Lung (tissue), 12 donors: ENCODE results near the gene XBP1. TPM values are rescaled to one million over a fixed set of nuclear protein-coding genes. Genes with fewer than 3 reads are reported as not detected.

Experiments used
- ATAC-seq: fragments of 200-7000 bp; cut with Tn5 transposase; one replicate; pipeline ENCODE4 v1.9.1; 2020; ENCODE audit warnings: moderate number of reproducible peaks; ENCODE audit not compliant: insufficient read depth, low FRiP score
- DNase-seq, 3 donors: peaks; one replicate each; pipeline ENCODE4 v3.0.0-alpha.2; 2013 to 2017
- H3K27ac ChIP-seq, 2 donors: one replicate each; pipeline ENCODE4 v1.5.1; 2013; ENCODE audit warnings: mild to moderate bottlenecking in 2 of 2, moderate library complexity in 2 of 2, control low read depth in 1 of 2, inconsistent platforms in 1 of 2, low read depth in 1 of 2, low read length in 1 of 2
- H3K27me3 ChIP-seq, 3 donors: one replicate each; pipeline ENCODE4 v1.5.1; 2013; ENCODE audit warnings: low read length in 2 of 3; ENCODE audit not compliant: control insufficient read depth in 3 of 3, insufficient read depth in 3 of 3
- H3K36me3 ChIP-seq, 4 donors: one replicate each; pipeline ENCODE4 v1.5.1; 2013; ENCODE audit warnings: low read length in 4 of 4, mild to moderate bottlenecking in 1 of 4, moderate library complexity in 1 of 4; ENCODE audit not compliant: control insufficient read depth in 4 of 4, insufficient read depth in 4 of 4
- H3K4me1 ChIP-seq, 5 donors: one replicate each; pipeline ENCODE4 v1.5.1; 2013; ENCODE audit warnings: low read length in 5 of 5, mild to moderate bottlenecking in 2 of 5, moderate library complexity in 1 of 5; ENCODE audit not compliant: control insufficient read depth in 5 of 5, insufficient read depth in 5 of 5
- H3K4me3 ChIP-seq: one replicate; pipeline ENCODE4 v1.5.1; 2013; ENCODE audit warnings: mild to moderate bottlenecking, control low read depth, moderate library complexity
- H3K9ac ChIP-seq, 2 donors: one replicate each; pipeline ENCODE4 v1.5.1; 2013; ENCODE audit warnings: low read length in 2 of 2, control low read depth in 1 of 2; ENCODE audit not compliant: insufficient read depth in 1 of 2
- H3K9me3 ChIP-seq, 4 donors: one replicate each; pipeline ENCODE4 v1.5.1; 2013; ENCODE audit warnings: low read length in 3 of 4, mild to moderate bottlenecking in 1 of 4, moderate library complexity in 1 of 4; ENCODE audit not compliant: control insufficient read depth in 4 of 4, insufficient read depth in 3 of 4
- WGBS, 2 donors: extraction: QIAGEN DNeasy Blood & Tissue Kit; methylation state at CpG; one replicate each; pipeline ENCODE4 v1.1.7; 2013; 5-methylcytosine and 5-hydroxymethylcytosine counted together
- polyA plus RNA-seq, 2 donors: library from polyadenylated mRNA; stranded (reverse); fragments of 200-250 nt; gene quantifications; one replicate each; pipeline ENCODE4 v1.2.1, GENCODE V29; 2013
- total RNA-seq, 2 donors: library from RNA; depleted of rRNA in 1 of 2; stranded (reverse); fragments of >200 nt in 1 of 2; gene quantifications; one replicate each; pipeline ENCODE4 v1.2.1, GENCODE V29; 2014 to 2021
- TF ChIP-seq, protein P1 (sequence below): IDR thresholded peaks from 2 replicates; pipeline ENCODE4 v1.5.1; 2012; ENCODE audit warnings: mild to moderate bottlenecking; ENCODE audit errors: control extremely low read depth, extremely low read depth
- donor health status: control.
- donor health status: control.
- donor health status: Bipolar disorder and iron deficiency.
- donor health status: healthy.
- donor health status: DM: yes; HTN: yes; CAD: no.

Gene XBP1
- total and polyA plus RNA-seq, 4 donors = 144 to 341 (median 311) TPM

DNA sequence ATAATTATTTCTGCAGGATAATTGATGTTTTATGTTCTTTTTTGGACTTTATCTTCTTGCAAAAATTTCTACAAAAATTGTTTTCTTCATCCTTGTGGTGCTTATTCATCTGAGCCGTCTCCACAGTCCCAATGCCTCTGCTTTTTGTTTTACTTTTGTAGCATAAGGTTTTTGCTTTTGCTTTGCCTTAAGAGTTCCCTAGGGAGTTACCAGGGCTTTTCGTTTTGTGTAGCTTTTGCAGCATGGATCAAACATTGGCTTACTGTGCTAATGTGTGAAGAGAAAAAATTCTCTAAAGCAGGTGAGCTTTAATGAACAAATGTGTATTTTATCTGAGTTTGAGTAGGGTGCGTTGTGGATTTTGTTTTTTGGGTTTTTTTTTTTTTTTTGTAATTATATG lies 11.8 kb downstream of the XBP1 start:
- H3K27ac ChIP-seq = no peak overlapping the region
- H3K36me3 ChIP-seq = peaks cover 21 to 35% (median 31%) of the 10 kb centered on the region in 4 donors
- no peak overlapping the region for H3K9ac ChIP-seq
- TF ChIP-seq, protein P1, sequence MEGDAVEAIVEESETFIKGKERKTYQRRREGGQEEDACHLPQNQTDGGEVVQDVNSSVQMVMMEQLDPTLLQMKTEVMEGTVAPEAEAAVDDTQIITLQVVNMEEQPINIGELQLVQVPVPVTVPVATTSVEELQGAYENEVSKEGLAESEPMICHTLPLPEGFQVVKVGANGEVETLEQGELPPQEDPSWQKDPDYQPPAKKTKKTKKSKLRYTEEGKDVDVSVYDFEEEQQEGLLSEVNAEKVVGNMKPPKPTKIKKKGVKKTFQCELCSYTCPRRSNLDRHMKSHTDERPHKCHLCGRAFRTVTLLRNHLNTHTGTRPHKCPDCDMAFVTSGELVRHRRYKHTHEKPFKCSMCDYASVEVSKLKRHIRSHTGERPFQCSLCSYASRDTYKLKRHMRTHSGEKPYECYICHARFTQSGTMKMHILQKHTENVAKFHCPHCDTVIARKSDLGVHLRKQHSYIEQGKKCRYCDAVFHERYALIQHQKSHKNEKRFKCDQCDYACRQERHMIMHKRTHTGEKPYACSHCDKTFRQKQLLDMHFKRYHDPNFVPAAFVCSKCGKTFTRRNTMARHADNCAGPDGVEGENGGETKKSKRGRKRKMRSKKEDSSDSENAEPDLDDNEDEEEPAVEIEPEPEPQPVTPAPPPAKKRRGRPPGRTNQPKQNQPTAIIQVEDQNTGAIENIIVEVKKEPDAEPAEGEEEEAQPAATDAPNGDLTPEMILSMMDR = no peak
- no peak overlapping the region for H3K4me3 ChIP-seq
- no peak for DNase-seq
- 82 to 86% methylated on average over 3 of the region's 3 CpGs for WGBS, 2 donors
- H3K9me3 ChIP-seq = no peaks in the 10 kb centered on the region
- H3K4me1 ChIP-seq = peaks cover 0 to 4% (median under 1%) of the 10 kb centered on the region in 5 donors
- H3K27me3 ChIP-seq = no peaks in the 10 kb centered on the region
- no peak for ATAC-seq

DNA sequence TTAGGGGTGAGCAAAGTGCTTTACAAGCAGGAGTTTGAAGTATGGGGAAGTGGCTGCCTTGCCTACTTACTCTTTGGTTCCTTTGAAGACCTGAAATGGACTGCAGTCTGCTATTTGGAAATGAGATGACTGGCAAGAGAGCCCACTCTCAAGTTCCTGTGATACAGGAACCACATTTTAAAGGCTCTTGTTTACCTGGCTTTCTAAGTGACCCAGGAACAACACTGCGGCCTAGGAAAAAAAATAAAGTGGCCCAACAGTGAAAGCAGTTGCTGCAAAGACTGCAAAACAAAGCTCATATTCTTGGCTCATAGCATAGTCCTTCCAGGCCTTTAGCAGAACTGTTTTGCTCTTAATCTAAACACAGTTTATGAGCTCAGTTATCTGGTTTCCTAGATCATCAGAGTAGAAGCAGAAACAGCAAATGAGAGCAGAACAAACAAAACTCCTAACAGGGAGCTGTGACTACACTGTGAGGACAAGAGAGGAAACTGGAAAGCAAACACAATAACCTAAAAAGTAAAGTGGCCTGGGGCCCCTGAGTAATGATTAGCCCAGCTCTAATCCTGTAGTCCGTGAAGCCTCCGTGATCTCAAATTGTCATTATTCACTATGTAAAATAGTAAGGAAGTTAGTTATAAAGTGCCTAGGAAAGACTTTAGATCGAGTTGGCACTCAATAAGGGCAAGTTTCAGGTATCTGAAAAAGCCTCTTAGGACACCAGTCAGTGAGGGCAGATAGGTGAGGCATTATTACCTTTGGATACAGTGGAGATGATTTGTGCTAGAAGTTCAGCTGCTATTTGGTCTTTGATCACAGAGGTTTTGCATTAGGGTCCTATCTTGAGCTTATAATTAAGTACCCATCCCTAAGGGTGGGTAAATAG lies 16.3 kb downstream of the XBP1 start:
- H3K9ac ChIP-seq = no peak overlapping the region

DNA sequence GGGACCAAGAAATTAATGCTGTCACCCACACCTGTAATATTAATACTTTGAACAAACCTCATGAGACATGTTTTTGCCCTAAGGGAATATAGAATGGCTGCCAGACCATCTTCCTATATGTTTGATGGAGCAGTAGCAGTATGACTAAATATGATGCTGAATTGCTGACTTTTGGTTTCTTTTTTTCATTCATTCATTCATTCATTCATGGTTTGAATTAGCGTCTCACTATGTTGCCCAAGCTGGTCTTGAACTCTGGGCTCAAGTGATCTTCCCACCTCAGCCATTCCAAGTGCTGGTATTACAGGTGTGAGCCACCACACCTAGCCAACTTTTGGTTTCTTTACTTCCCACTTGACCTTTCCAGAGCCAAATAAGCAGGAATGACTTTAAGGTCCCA lies 20.1 kb downstream of the XBP1 start:
- H3K27me3 ChIP-seq = no peaks in the 10 kb centered on the region
- 97 to 100% methylated on average over 1 of the region's 1 CpG for WGBS, 2 donors
- H3K4me1 ChIP-seq = peaks cover 3 to 5% (median 4%) of the 10 kb centered on the region in 5 donors
- H3K4me3 ChIP-seq = no peak overlapping the region
- H3K9ac ChIP-seq = no peak overlapping the region
- TF ChIP-seq, protein P1 = no peak
- H3K27ac ChIP-seq = no peak overlapping the region
- H3K36me3 ChIP-seq = peaks cover 27 to 31% (median 29%) of the 10 kb centered on the region in 4 donors
- DNase-seq (no peak), ATAC-seq (no peak)
- no peaks in the 10 kb centered on the region for H3K9me3 ChIP-seq

More for the DNA sequence above, 16.3 kb downstream of the XBP1 start:
- Histone ChIP-seq H3K4me1 (peaks cover 0 to 5% (median 3%) of the 10 kb centered on the region in 5 donors), H3K27ac (peak overlapping the region in 1 of 2 donors; percentile 65), H3K36me3 (peaks cover 23 to 43% (median 41%) of the 10 kb centered on the region in 4 donors), H3K27me3 (no peaks in the 10 kb centered on the region), H3K9me3 (no peaks in the 10 kb centered on the region), H3K4me3 (no peak overlapping the region)
- TF ChIP-seq, protein P1 = no peak
- DNase-seq = peak; percentile 30 to 69 (median 46)
- peak; percentile 58 for ATAC-seq
- WGBS, 2 donors = 47 to 55% methylated on average over 4 of the region's 4 CpGs
